NCI-H146 treated with DMSO at 0.1 percent for 48 hours (cell line): ENCODE data around the gene DLG2.
"Not testable (repeated sequence)": the region's sequence is repeated elsewhere in the genome, so short reads cannot be mapped to it uniquely, and the experiment has no call there.

Source experiments
- DNase-seq: peaks from one replicate; lab custom pipeline; 2025; ENCODE audit not compliant: unreplicated experiment; lab: John Stamatoyannopoulos, UW

Gene DLG2

DNA sequence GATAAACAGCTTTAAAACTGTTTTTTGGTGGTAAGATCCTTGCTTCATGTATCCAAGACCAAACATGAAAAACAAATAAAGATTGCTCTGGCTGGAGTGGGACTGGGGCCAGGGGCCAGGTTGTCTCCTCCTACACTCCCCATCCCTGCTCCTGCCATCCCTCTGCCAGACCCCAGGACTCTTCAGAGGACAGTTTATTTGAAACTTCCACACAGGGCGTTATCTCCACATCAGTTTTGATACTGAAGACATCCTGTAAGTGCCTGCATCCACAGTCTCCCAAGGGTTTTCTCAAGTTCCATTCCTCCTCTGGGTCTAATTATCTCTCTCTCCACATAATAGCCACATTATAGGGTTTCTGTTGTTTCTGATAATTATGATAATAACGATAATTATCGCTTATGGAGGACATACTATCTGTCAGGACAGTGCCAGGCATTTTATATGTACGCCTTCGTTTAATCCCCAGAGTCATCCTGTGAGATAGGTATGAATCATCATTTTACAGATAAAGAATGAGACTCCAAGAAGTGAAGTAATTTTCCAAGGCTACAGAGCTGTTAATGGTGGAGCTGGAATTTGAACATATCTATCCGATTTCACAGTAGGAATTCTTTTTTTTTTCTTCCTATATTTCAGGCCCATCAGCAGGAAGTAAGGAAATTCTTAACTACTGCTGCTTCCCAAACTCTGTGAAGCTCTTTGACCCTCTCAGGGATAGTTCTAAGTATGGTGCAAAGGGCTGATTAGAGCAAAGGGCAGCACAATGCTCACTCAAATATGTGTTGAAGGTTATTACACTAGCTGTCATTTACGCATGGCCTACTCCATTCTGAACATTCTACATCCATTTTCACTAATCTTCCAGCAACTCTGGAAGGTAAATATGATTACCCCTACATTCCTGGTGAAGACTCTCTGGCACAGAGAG lies 1852.9 kb downstream of the DLG2 start:
- no peak for DNase-seq

DNA sequence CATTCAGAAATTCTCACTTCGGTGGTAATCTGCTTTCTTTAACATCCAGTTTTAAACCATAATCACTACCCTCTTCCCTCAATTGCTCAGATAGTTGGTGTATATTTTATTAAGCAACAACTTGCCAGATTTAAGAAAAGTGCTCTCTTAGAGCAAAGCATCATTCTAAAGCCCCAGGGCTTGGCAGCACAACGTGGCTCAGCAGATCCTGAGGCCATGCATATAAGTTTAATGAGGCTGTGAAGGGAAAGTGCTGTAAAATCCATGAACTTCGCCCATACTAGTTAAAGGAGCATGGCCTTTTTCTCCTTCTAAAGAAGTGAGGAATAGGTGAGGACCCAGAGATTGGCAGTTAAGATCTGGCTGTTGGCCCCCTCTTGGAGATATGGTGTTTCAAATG lies 1858.7 kb downstream of the DLG2 start:
- no peak for DNase-seq

- no peak for DNase-seq
Measured at GRCh38 chr11:83766932-83767331, 1860.2 kb downstream of the DLG2 start.

DNA sequence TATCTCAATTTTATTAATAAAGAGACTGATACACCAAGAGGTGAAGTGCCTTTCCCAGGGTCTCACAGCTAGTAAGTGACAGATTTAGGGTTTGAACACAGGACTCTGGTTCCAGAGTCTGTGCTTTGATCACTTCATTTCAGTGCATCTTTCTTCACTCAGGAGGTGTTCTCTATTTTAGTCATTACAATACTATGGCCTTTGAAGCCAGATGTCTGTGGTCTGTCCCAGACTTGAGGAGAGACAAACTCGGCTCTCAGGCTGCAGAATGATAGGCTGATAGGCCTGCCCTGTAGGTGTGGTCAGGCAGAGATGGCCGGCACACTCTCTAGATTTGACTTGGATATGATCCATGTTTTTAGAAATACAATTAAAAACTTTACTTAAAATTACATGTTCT lies 1862.5 kb downstream of the DLG2 start:
- DNase-seq: no peak

- no peak for DNase-seq
Measured at GRCh38 chr11:83760932-83761331, 1866.2 kb downstream of the DLG2 start.

DNA sequence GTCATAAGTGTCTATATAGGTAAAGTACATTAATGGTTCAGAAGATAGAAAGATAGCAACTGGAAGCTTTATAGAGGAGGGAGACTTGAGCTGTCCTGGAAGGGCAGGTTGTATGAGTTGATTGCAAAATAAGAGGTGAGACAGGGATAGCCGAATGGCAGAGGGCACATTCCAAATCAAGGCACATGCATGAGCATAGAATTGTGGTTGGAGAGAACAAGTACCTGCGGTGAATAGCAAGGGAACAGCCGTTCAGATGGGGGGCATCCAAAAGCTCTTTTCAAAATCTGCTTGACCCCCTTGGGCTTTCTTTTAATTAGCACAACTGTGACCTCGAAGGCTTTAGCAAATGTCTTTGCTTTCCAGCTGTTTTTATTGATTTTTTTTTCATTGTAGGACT lies 1868.0 kb downstream of the DLG2 start:
- no peak for DNase-seq

- DNase-seq: no peak
Measured at GRCh38 chr11:83751041-83751440, 1876.1 kb downstream of the DLG2 start.

DNA sequence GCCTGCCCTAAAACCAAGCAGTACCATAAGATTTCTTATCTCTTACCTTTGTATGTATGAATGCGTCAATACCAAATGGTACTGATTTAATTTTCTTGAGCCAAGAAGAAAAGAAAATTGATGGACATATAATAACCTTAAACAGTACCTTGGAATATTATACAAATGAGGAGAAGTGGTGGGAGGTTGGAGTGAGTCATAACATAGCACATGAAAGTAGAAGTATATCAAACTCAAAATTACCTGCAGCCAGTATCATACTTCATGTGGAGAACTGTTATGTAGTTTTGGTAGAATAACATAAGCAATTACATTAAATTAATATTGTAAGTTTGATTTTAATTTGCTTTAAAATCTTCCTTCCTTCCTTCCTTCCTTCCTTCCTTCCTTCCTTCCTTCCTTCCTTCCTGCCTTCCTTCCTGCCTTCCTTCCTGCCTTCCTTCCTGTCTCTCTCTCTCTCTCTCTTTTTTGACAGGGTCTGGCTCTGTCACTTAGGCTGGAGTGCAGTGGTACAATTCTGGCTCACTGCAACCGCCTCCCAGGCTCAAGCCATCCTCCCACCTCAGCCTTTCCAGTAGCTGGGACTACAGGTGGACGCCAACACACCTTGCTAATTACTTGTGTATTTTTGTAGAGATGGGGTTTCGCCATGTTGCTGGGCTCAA lies 1880.1 kb downstream of the DLG2 start:
- no peak for DNase-seq

- no peak for DNase-seq
Measured at GRCh38 chr11:83744620-83745192, 1882.4 kb downstream of the DLG2 start.

GRCh38 chr11:83736684-83737083 lies 1890.5 kb downstream of the DLG2 start:
- no peak for DNase-seq

GRCh38 chr11:83734120-83734519 lies 1893.0 kb downstream of the DLG2 start:
- DNase-seq: no peak

DNA sequence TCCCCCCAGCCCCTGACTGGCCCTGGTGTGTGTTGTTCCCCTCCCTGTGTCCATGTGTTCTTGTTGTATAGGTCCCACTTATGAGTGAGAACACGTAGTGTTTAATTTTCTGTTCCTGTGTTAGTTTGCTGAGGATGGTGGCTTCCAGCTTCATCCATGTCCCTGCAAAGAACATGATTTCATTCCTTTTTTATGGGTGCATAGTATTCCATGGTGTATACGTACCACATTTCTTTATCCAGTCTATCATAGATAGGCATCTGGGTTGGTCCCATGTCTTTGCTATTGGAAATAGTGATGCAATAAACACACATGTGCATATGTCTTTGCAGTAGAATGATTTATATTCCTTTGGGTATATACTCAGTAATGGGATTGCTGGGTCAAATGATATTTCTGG lies 1895.9 kb downstream of the DLG2 start:
- not testable (repeated sequence) for DNase-seq

- DNase-seq: no peak
Measured at GRCh38 chr11:83728281-83728680, 1898.9 kb downstream of the DLG2 start.

DNA sequence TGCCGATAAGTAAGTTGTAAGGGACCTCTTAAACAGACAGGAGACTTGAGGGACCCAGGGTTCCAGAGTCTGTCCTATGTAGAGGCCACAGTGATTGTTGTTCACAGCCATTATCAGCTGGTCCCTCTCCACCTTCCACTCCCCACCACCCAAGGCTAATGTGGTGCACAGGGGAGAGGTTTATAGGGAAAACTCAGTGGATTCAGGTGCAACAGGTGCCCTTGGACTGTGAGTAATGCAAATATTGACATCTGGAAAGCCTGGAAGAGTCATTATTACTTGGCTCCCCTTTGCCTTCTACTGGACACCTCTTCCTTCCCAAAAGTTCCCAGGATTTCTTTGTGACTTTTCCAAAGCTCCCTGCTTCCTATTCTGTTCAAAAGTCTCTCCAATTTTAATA lies 1899.9 kb downstream of the DLG2 start:
- no peak for DNase-seq

GRCh38 chr11:83726316-83726715 lies 1900.8 kb downstream of the DLG2 start:
- no peak for DNase-seq

GRCh38 chr11:83725728-83726127 lies 1901.4 kb downstream of the DLG2 start:
- no peak for DNase-seq

GRCh38 chr11:83725269-83725560 lies 1901.9 kb downstream of the DLG2 start:
- no peak for DNase-seq

GRCh38 chr11:83723999-83724398 lies 1903.1 kb downstream of the DLG2 start:
- no peak for DNase-seq

- no peak for DNase-seq
Measured at GRCh38 chr11:83722392-83723119, 1904.6 kb downstream of the DLG2 start.

DNA sequence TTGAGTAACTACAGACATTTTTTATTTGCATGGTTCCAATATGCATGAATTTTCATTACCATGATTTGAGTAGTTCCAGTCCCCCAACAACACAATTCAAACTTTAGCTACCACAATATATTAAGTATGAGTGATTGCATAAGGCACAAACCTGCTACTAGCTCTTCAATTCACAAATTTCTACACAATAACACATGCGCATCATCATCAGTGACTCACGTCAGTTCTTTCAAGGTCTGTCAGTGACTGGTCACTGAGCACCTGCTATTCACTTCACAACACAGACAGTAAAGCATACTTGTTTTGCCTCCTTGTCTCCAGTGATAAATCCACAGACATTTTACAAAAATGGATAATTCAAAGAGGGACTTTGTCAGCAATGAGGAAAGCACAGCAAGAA lies 1905.9 kb downstream of the DLG2 start:
- no peak for DNase-seq

DNA sequence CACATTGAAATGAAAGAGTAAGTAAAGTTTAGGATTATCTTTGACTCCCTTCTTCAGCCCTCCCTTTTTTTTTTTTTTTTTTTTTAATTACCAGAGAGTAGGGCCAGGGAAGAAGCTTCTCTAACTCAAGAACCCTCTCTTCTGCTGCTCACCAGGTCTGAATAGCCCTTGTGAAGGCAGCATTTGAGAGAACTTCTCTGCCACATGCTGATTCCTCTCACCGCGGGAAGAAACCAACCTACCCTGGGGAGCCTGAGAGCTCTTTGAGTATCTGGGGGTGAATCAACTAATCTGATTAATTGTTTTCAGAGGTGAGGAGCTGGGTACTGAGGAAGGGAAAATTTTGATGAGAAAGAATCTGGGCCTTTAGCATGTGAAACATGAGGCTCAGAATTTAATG lies 1906.5 kb downstream of the DLG2 start:
- no peak for DNase-seq

DNA sequence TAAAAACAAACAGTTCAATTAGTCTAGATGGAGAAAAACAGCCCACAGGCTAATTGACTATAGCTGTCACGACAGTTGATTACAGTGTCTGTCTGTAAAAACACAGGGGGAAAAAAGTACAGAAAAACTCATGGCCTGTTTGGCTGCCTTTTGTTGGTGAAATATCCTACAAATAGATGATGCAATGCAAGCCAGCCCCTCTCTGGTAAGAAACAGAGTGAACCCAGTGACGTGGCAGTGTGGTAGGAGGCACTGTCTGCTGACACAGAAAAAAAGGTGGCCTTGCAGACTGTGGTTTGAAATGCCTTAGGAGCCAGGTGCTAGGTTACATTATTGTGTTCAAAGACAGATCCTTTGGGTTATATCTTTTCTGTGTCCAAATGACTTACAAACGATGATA lies 1909.6 kb downstream of the DLG2 start:
- DNase-seq: no peak
